GM12865 (cell line): ENCODE results near the gene PALM3.

Experiments used
- DNase-seq: peaks from one replicate; pipeline ENCODE4 v3.0.0; 2010; ENCODE audit warnings: low read depth
- H3K4me3 ChIP-seq: 2 replicates; pipeline ENCODE4 v1.5.1; 2011; ENCODE audit warnings: mild to moderate bottlenecking, low read depth, low read length, control low read depth
- TF ChIP-seq, protein P1 (sequence below): IDR thresholded peaks from 2 replicates; pipeline ENCODE4 v1.5.1; 2011; ENCODE audit warnings: low read length, control low read depth, low read depth, inconsistent platforms; ENCODE audit not compliant: insufficient read depth; ENCODE audit errors: missing control alignments

PALM3 gene

GRCh38 chr19:14070268-14071050 lies 8.6 kb upstream of the PALM3 start:
- no peak for DNase-seq
- TF ChIP-seq, protein P1, sequence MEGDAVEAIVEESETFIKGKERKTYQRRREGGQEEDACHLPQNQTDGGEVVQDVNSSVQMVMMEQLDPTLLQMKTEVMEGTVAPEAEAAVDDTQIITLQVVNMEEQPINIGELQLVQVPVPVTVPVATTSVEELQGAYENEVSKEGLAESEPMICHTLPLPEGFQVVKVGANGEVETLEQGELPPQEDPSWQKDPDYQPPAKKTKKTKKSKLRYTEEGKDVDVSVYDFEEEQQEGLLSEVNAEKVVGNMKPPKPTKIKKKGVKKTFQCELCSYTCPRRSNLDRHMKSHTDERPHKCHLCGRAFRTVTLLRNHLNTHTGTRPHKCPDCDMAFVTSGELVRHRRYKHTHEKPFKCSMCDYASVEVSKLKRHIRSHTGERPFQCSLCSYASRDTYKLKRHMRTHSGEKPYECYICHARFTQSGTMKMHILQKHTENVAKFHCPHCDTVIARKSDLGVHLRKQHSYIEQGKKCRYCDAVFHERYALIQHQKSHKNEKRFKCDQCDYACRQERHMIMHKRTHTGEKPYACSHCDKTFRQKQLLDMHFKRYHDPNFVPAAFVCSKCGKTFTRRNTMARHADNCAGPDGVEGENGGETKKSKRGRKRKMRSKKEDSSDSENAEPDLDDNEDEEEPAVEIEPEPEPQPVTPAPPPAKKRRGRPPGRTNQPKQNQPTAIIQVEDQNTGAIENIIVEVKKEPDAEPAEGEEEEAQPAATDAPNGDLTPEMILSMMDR: no peak
- H3K4me3 ChIP-seq: no peak overlapping the region

- TF ChIP-seq, protein P1: no peak
- DNase-seq: no peak
- H3K4me3 ChIP-seq: no peak overlapping the region
Measured at GRCh38 chr19:14066134-14066533, 4.3 kb upstream of the PALM3 start.

DNA sequence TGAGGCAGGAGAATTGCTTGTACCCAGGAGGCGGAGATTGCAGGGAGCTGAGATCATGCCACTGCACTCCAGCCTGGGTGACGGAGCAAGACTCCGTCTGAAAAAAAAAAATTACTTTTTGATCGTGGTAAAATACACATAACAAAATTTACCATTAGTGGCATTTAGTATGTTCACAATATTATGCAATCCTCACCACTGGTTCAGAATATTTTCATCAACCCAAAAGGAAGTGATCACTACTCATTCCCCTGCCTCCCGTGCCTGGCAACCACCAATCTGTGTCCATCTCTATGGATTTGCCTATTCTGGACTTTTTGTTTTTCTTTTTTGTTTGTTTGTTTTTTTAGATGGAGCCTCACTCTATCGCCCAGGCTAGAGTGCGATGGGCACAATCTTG lies 1.2 kb upstream of the PALM3 start:
- no peak for DNase-seq
- TF ChIP-seq, protein P1: no peak
- no peak overlapping the region for H3K4me3 ChIP-seq

- DNase-seq: no peak
- H3K4me3 ChIP-seq: no peak overlapping the region
- TF ChIP-seq, protein P1: no peak
Measured at GRCh38 chr19:14062558-14062855, 631 bp upstream of the PALM3 start.

GRCh38 chr19:14061081-14061749 lies 661 bp downstream of the PALM3 start:
- TF ChIP-seq, protein P1: no peak
- no peak overlapping the region for H3K4me3 ChIP-seq
- no peak for DNase-seq

- TF ChIP-seq, protein P1: no peak
- DNase-seq: no peak
- no peak overlapping the region for H3K4me3 ChIP-seq
Measured at GRCh38 chr19:14059652-14060155, 2.2 kb downstream of the PALM3 start.
